IMR-90 (cell line): ENCODE data around the gene NSUN4. TPM values are rescaled to one million over a fixed set of nuclear protein-coding genes. Genes with fewer than 3 reads are reported as not detected.

Experiments
- ATAC-seq: fragments of 200-7000 bp; cut with Tn5 transposase; 2 replicates; pipeline ENCODE4 v1.9.1; 2020; ENCODE audit warnings: low read depth, mild to moderate bottlenecking, moderate library complexity
- BruUV-seq: library from RNA; stranded (reverse); fragments of 400-500 nt; replicated peaks from 2 replicates; lab custom pipeline; 2021; lab: Mats Ljungman, UMichigan
- CTCF ChIA-PET: fragments of 300-600 bp; formaldehyde crosslinking; extraction: SDS; loops from one replicate; lab custom pipeline; 2021; ENCODE audit warnings: antibody characterized with exemption; lab: Yijun Ruan, JAX
- POLR2A ChIA-PET: fragments of 300-600 bp; sonication (Branson Sonifier 250); formaldehyde crosslinking; loops from one replicate; lab custom pipeline; 2022; ENCODE audit warnings: antibody characterized with exemption; ENCODE audit not compliant: unreplicated experiment; lab: Charles Lee
- DNase-seq: peaks from one replicate; pipeline ENCODE4 v3.0.0; 2013
- H2AFZ ChIP-seq: replicated peaks from 2 replicates; pipeline ENCODE3; 2013; ENCODE audit warnings: low read length, mild to moderate bottlenecking; ENCODE audit not compliant: poor library complexity
- H2AK5ac ChIP-seq: 2 replicates; pipeline ENCODE4 v1.6.1; 2013; ENCODE audit warnings: low read depth, low read length, inconsistent platforms
- H2AK9ac ChIP-seq: replicated peaks from 2 replicates; pipeline ENCODE3; 2013; ENCODE audit warnings: mild to moderate bottlenecking, low read depth, low read length, moderate library complexity; ENCODE audit not compliant: poor library complexity
- H2BK120ac ChIP-seq: 2 replicates; pipeline ENCODE4 v1.6.1; 2013; ENCODE audit warnings: low read depth, low read length, inconsistent platforms
- H2BK15ac ChIP-seq: 3 replicates; pipeline ENCODE4 v1.6.1; 2013; ENCODE audit warnings: low read depth, low read length, inconsistent platforms
- H2BK20ac ChIP-seq: 2 replicates; pipeline ENCODE4 v1.6.1; 2013; ENCODE audit warnings: low read depth, mild to moderate bottlenecking, inconsistent platforms, low read length, moderate library complexity
- H2BK5ac ChIP-seq: 2 replicates; pipeline ENCODE4 v1.6.1; 2013; ENCODE audit warnings: mild to moderate bottlenecking, low read depth, low read length, inconsistent platforms; ENCODE audit not compliant: poor library complexity, severe bottlenecking
- H3K14ac ChIP-seq: replicated peaks from 2 replicates; pipeline ENCODE4 v1.6.1; 2013; ENCODE audit warnings: low read depth, low read length, inconsistent platforms
- H3K18ac ChIP-seq: 2 replicates; pipeline ENCODE4 v1.6.1; 2013; ENCODE audit warnings: low read depth, low read length, control low read depth
- H3K23ac ChIP-seq: 2 replicates; pipeline ENCODE4 v1.6.1; 2013; ENCODE audit warnings: low read depth, low read length, inconsistent platforms
- H3K27ac ChIP-seq: 2 replicates; pipeline ENCODE4 v1.5.1; 2013; ENCODE audit warnings: mild to moderate bottlenecking, control low read depth, low read length; ENCODE audit not compliant: insufficient read depth
- H3K27me3 ChIP-seq: 2 replicates; pipeline ENCODE4 v1.6.1; 2013; ENCODE audit warnings: low read length; ENCODE audit not compliant: control insufficient read depth, insufficient read depth
- H3K36me3 ChIP-seq: 2 replicates; pipeline ENCODE4 v1.6.1; 2013; ENCODE audit warnings: low read length, mixed read lengths; ENCODE audit not compliant: control insufficient read depth, insufficient read depth
- H3K4ac ChIP-seq: 2 replicates; pipeline ENCODE4 v1.6.1; 2013; ENCODE audit warnings: low read depth, low read length, inconsistent platforms
- H3K4me1 ChIP-seq: 2 replicates; pipeline ENCODE4 v1.6.1; 2013; ENCODE audit warnings: low read length, mixed read lengths; ENCODE audit not compliant: control insufficient read depth, insufficient read depth
- H3K4me2 ChIP-seq: 2 replicates; pipeline ENCODE4 v1.6.1; 2013; ENCODE audit warnings: low read depth, mild to moderate bottlenecking, control low read depth, low read length, moderate library complexity
- H3K4me3 ChIP-seq: 2 replicates; pipeline ENCODE4 v1.5.1; 2013; ENCODE audit warnings: low read depth, mild to moderate bottlenecking, control low read depth, low read length, moderate library complexity; ENCODE audit not compliant: insufficient read depth
- H3K56ac ChIP-seq: 2 replicates; pipeline ENCODE4 v1.6.1; 2013; ENCODE audit warnings: low read length, inconsistent platforms; ENCODE audit not compliant: insufficient read depth; ENCODE audit errors: extremely low read depth
- H3K79me1 ChIP-seq, 2 experiments: 2 replicates each; pipeline ENCODE4 v1.6.1; 2013; ENCODE audit warnings: low read length in 2 of 2, inconsistent platforms in 1 of 2, low read depth in 1 of 2
- H3K9ac ChIP-seq: 2 replicates; pipeline ENCODE4 v1.6.1; 2013; ENCODE audit warnings: low read depth, low read length, control low read depth
- H3K9me1 ChIP-seq: 2 replicates; pipeline ENCODE4 v1.6.1; 2013; ENCODE audit warnings: low read length, inconsistent platforms; ENCODE audit not compliant: insufficient read depth
- H3K9me3 ChIP-seq: 2 replicates; pipeline ENCODE4 v1.6.1; 2013; ENCODE audit warnings: low read length; ENCODE audit not compliant: control insufficient read depth, insufficient read depth
- H4K20me1 ChIP-seq: 2 replicates; pipeline ENCODE4 v1.6.1; 2013; ENCODE audit warnings: low read length, inconsistent platforms; ENCODE audit not compliant: insufficient read depth
- H4K5ac ChIP-seq: 2 replicates; pipeline ENCODE4 v1.6.1; 2013; ENCODE audit warnings: mild to moderate bottlenecking, low read depth, low read length, control low read depth
- H4K8ac ChIP-seq, 2 experiments: 2 replicates each; pipeline ENCODE4 v1.6.1; 2013; ENCODE audit warnings: low read depth in 2 of 2, low read length in 2 of 2, control low read depth in 1 of 2, inconsistent platforms in 1 of 2
- H4K91ac ChIP-seq: 2 replicates; pipeline ENCODE4 v1.6.1; 2013; ENCODE audit warnings: low read depth, low read length, inconsistent platforms; ENCODE audit not compliant: insufficient read depth
- BHLHE40 ChIP-seq: fragments of 150-350 bp; IDR thresholded peaks from 2 replicates; pipeline ENCODE4 v1.6.1; 2016; ENCODE audit warnings: mild to moderate bottlenecking, low read depth, low read length
- CEBPB ChIP-seq: IDR thresholded peaks from 2 replicates; pipeline ENCODE4 v1.6.1; 2012; ENCODE audit warnings: low read depth, low read length, improper control_type of control experiment
- CHD1 ChIP-seq: IDR thresholded peaks from 2 replicates; pipeline ENCODE4 v1.6.1; 2012; ENCODE audit warnings: low read depth, low read length, improper control_type of control experiment
- ELK1 ChIP-seq: fragments of 150-350 bp; IDR thresholded peaks from 2 replicates; pipeline ENCODE4 v1.6.1; 2016; ENCODE audit warnings: low read depth, mild to moderate bottlenecking, low read length, moderate library complexity, borderline replicate concordance
- FOS ChIP-seq: fragments of 150-350 bp; IDR thresholded peaks from 2 replicates; pipeline ENCODE4 v1.6.1; 2016; ENCODE audit warnings: low read depth, low read length
- MAFK ChIP-seq: IDR thresholded peaks from 2 replicates; pipeline ENCODE4 v1.6.1; 2012; ENCODE audit warnings: low read depth, low read length, improper control_type of control experiment
- MAZ ChIP-seq: IDR thresholded peaks from 2 replicates; pipeline ENCODE4 v1.6.1; 2012; ENCODE audit warnings: low read depth, mild to moderate bottlenecking, low read length, improper control_type of control experiment, moderate library complexity, borderline replicate concordance
- MXI1 ChIP-seq: IDR thresholded peaks from 2 replicates; pipeline ENCODE4 v1.6.1; 2012; ENCODE audit warnings: low read depth, mild to moderate bottlenecking, low read length, moderate library complexity, borderline replicate concordance
- NFE2L2 ChIP-seq: fragments of 150-350 bp; IDR thresholded peaks from 2 replicates; pipeline ENCODE4 v1.6.1; 2016; ENCODE audit warnings: low read depth, mild to moderate bottlenecking, low read length
- POLR2A ChIP-seq: IDR thresholded peaks from 2 replicates; pipeline ENCODE4 v1.6.1; 2012; ENCODE audit warnings: mild to moderate bottlenecking, low read depth, low read length
- RAD21 ChIP-seq: IDR thresholded peaks from 2 replicates; pipeline ENCODE4 v1.6.1; 2012; ENCODE audit warnings: low read length, improper control_type of control experiment
- RCOR1 ChIP-seq: IDR thresholded peaks from 2 replicates; pipeline ENCODE4 v1.6.1; 2012; ENCODE audit warnings: mild to moderate bottlenecking, low read length, improper control_type of control experiment; ENCODE audit not compliant: insufficient replicate concordance
- RFX5 ChIP-seq: IDR thresholded peaks from 2 replicates; pipeline ENCODE4 v1.8.0; 2012; ENCODE audit warnings: low read depth, mild to moderate bottlenecking, low read length, moderate library complexity
- SMC3 ChIP-seq: fragments of 150-350 bp; IDR thresholded peaks from 2 replicates; pipeline ENCODE4 v1.6.1; 2016; ENCODE audit warnings: low read depth, mild to moderate bottlenecking, antibody characterized with exemption, low read length, moderate library complexity
- WGBS, 2 experiments: methylation state at CpG; one replicate each; pipeline versions ENCODE4 v1.1.5 to v1.1.7; 2013; ENCODE audit warnings: missing lambda C conversion rate in 2 of 2; ENCODE audit not compliant: insufficient read length in 1 of 2; ENCODE audit errors: extremely low coverage in 2 of 2; 5-methylcytosine and 5-hydroxymethylcytosine counted together
- dilution Hi-C: fragments of 300-500 bp; cut with HindIII; formaldehyde crosslinking; loops from one replicate; pipeline ENCODE4 v1.14.3; 2018; ENCODE audit warnings: low sequenced_read_pairs; ENCODE audit not compliant: unreplicated experiment
- in situ Hi-C: fragments of 300-500 bp; cut with MboI; formaldehyde crosslinking; loops from 3 replicates; pipeline ENCODE4 v1.14.3; 2019; ENCODE audit warnings: low sequenced_read_pairs, inconsistent platforms, mixed read lengths
- intact Hi-C: fragments of 100-400 bp; cut with micrococcal nuclease; formaldehyde crosslinking; loops from 2 replicates; pipeline ENCODE4 v1.10.0; 2022
- polyA plus RNA-seq, 3 experiments: library from polyadenylated mRNA; depleted of rRNA; stranded (reverse); fragments of >200 nt; gene quantifications; 2 replicates each; pipeline ENCODE4 v1.2.3, GENCODE V29; 2012; ENCODE audit warnings: low replicate concordance in 1 of 3
- total RNA-seq: library from RNA; depleted of rRNA; stranded (reverse); fragments of >200 nt; gene quantifications from 2 replicates; pipeline ENCODE4 v1.2.3, GENCODE V29; 2012
- TF ChIP-seq, protein P1 (sequence below): fragments of 150-350 bp; IDR thresholded peaks from 2 replicates; pipeline ENCODE4 v1.6.1; 2017; ENCODE audit warnings: mild to moderate bottlenecking, antibody characterized with exemption, low read length, low read depth
- TF ChIP-seq, protein P2 (sequence below): conservative IDR thresholded peaks from 2 replicates; pipeline ENCODE4 v1.5.1; 2012; ENCODE audit warnings: mild to moderate bottlenecking, low read depth, low read length, improper control_type of control experiment

Gene NSUN4
- total and polyA plus RNA-seq, 2 of the 4 experiments (the other 2 are of a cell fraction): 10.9 to 13.0 TPM

DNA sequence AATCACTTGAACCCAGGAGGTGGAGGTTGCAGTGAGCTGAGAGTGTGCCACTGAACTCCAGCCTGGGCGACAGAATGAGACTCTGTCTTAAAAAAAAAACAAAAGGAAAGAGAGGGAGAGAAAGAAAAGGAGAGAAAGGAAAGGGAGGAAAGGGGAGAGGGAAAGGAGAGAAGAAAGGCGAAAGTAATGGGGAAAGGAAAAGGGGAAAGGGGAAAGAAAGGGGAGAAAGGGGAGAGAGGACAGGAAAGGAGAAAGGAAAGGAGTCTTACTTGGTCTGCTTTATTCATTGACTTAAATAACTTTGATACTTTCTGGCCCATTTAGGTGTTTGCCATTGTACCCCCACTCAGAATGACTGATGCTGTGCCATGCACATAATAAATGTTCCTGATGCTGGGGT is 11.8 kb downstream of the NSUN4 start:
- Histone ChIP-seq H3K4me3 (no peak overlapping the region), H2AFZ (no peak overlapping the region), H3K4ac (no peak overlapping the region), H4K91ac (no peak overlapping the region), H4K20me1 (no peaks in the 10 kb centered on the region), H3K18ac (no peak overlapping the region), H2BK120ac (no peak overlapping the region), H3K9me1 (no peaks in the 10 kb centered on the region), H3K23ac (no peak overlapping the region), H3K9me3 (no peaks in the 10 kb centered on the region), H3K56ac (no peak overlapping the region), H3K4me2 (no peak overlapping the region), H3K9ac (no peak overlapping the region), H4K8ac (no peak overlapping the region), H3K27me3 (no peaks in the 10 kb centered on the region), H3K79me1 (peaks cover 7 to 16% of the 10 kb centered on the region in 2 experiments), H2BK20ac (no peak overlapping the region), H2BK15ac (no peak overlapping the region), H4K5ac (no peak overlapping the region), H2AK5ac (no peak overlapping the region), H3K4me1 (no peaks in the 10 kb centered on the region), H2BK5ac (no peak overlapping the region), H3K27ac (no peak overlapping the region), H3K36me3 (peaks cover 36% of the 10 kb centered on the region), H3K14ac (no peak overlapping the region), H2AK9ac (no peak overlapping the region)
- 83 to 93% methylated on average over 1 of the region's 2 CpGs for WGBS, 2 experiments
- TF ChIP-seq SMC3 (no peak), BHLHE40 (no peak), MAFK (no peak), CEBPB (no peak), MAZ (no peak), CHD1 (no peak), ELK1 (no peak), RAD21 (no peak), FOS (no peak), MXI1 (no peak), RCOR1 (no peak), POLR2A (no peak), NFE2L2 (no peak), RFX5 (no peak)
- TF ChIP-seq, protein P1, sequence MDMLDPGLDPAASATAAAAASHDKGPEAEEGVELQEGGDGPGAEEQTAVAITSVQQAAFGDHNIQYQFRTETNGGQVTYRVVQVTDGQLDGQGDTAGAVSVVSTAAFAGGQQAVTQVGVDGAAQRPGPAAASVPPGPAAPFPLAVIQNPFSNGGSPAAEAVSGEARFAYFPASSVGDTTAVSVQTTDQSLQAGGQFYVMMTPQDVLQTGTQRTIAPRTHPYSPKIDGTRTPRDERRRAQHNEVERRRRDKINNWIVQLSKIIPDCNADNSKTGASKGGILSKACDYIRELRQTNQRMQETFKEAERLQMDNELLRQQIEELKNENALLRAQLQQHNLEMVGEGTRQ: no peak
- TF ChIP-seq, protein P2, sequence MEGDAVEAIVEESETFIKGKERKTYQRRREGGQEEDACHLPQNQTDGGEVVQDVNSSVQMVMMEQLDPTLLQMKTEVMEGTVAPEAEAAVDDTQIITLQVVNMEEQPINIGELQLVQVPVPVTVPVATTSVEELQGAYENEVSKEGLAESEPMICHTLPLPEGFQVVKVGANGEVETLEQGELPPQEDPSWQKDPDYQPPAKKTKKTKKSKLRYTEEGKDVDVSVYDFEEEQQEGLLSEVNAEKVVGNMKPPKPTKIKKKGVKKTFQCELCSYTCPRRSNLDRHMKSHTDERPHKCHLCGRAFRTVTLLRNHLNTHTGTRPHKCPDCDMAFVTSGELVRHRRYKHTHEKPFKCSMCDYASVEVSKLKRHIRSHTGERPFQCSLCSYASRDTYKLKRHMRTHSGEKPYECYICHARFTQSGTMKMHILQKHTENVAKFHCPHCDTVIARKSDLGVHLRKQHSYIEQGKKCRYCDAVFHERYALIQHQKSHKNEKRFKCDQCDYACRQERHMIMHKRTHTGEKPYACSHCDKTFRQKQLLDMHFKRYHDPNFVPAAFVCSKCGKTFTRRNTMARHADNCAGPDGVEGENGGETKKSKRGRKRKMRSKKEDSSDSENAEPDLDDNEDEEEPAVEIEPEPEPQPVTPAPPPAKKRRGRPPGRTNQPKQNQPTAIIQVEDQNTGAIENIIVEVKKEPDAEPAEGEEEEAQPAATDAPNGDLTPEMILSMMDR: no peak
- BruUV-seq: no TSS peak
- ChIA-PET CTCF (no interaction called here), POLR2A (no interaction called here)
- in situ Hi-C loops: no loop called here
- intact Hi-C loops: no loop called here
- dilution Hi-C loops: no loop called here
- ATAC-seq (no peak), DNase-seq (no peak)
